AG09319 (cell line): ENCODE data around the gene GBGT1.
"Not testable (repeated sequence)": the region's sequence is repeated elsewhere in the genome, so short reads cannot be mapped to it uniquely, and the experiment has no call there.

Experiments used
- DNase-seq: peaks from one replicate; pipeline ENCODE4 v3.0.0-alpha.2; 2010; ENCODE audit warnings: low read depth; ENCODE audit errors: extremely low read depth
- CTCF ChIP-seq: IDR thresholded peaks from 2 replicates; pipeline ENCODE4 v1.5.1; 2011; ENCODE audit warnings: low read depth, mild to moderate bottlenecking, inconsistent platforms, low read length, moderate library complexity

GBGT1 gene

GRCh38 chr9:133205996-133206931 lies 42.5 kb upstream of the GBGT1 start:
- no peak for DNase-seq

GRCh38 chr9:133205481-133205887 lies 41.8 kb upstream of the GBGT1 start:
- not testable (repeated sequence) for DNase-seq

More at GRCh38 chr9:133205996-133206931, 42.5 kb upstream of the GBGT1 start:
- TF ChIP-seq CTCF = no peak

- DNase-seq = no peak
- no peak for TF ChIP-seq CTCF
These were observed 41.3 kb upstream of the GBGT1 start for GRCh38 chr9:133204993-133205336.

GRCh38 chr9:133204335-133204992 lies 40.8 kb upstream of the GBGT1 start:
- DNase-seq = no peak

GRCh38 chr9:133203506-133204075 lies 39.9 kb upstream of the GBGT1 start:
- TF ChIP-seq CTCF = no peak

More at GRCh38 chr9:133204335-133204992, 40.8 kb upstream of the GBGT1 start:
- no peak for TF ChIP-seq CTCF

GRCh38 chr9:133202688-133203453 lies 39.2 kb upstream of the GBGT1 start:
- no peak for DNase-seq
- no peak for TF ChIP-seq CTCF

More at GRCh38 chr9:133203506-133204075, 39.9 kb upstream of the GBGT1 start:
- no peak for DNase-seq

GRCh38 chr9:133202145-133202513 lies 38.4 kb upstream of the GBGT1 start:
- no peak for TF ChIP-seq CTCF

More at GRCh38 chr9:133202145-133202513, 38.4 kb upstream of the GBGT1 start:
- DNase-seq = no peak
